Gastroesophageal sphincter (tissue), 4 donors: ENCODE data around the gene MPI. TPM values are rescaled to one million over a fixed set of nuclear protein-coding genes. Genes with fewer than 3 reads are reported as not detected.

Experiments used
- ATAC-seq: fragments of 150-250 bp; one replicate; pipeline ENCODE4 v1.9.1; 2016; ENCODE audit warnings: mild to moderate bottlenecking, moderate library complexity
- H3K27ac ChIP-seq, 4 donors: fragments of 200-600 bp; sonication (generic) in 3 of 4; 1 replicate in 3 of 4; 2 replicates in 1 of 4; pipeline ENCODE4 v1.5.1; 2016 to 2019
- H3K27me3 ChIP-seq: fragments of 200-600 bp; sonication (generic); one replicate; pipeline ENCODE4 v1.5.1; 2019
- H3K36me3 ChIP-seq, 2 donors: fragments of 200-600 bp; sonication (generic); one replicate each; pipeline ENCODE4 v1.5.1; 2019; ENCODE audit warnings: control low read depth in 1 of 2
- H3K4me1 ChIP-seq, 3 donors: fragments of 200-600 bp; sonication (generic); 1 replicate in 2 of 3; 2 replicates in 1 of 3; pipeline ENCODE4 v1.5.1; 2016 to 2019; ENCODE audit warnings: control low read depth in 2 of 3
- H3K4me3 ChIP-seq, 2 donors: fragments of 200-600 bp; sonication (generic); one replicate each; pipeline ENCODE4 v1.5.1; 2019; ENCODE audit warnings: mild to moderate bottlenecking in 1 of 2, moderate library complexity in 1 of 2
- H3K9me3 ChIP-seq, 3 donors: fragments of 200-600 bp; sonication (generic); one replicate each; pipeline ENCODE4 v1.5.1; 2017 to 2019; ENCODE audit warnings: control low read depth in 2 of 3
- CTCF ChIP-seq, 4 experiments: fragments of 200-600 bp in 2 of 4; fragments of 450-650 bp in 2 of 4; sonication (generic) in 1 of 4; IDR thresholded peaks; one replicate each; pipeline ENCODE4 v1.5.1; 2017 to 2019; ENCODE audit warnings: antibody characterized with exemption in 4 of 4, mild to moderate bottlenecking in 2 of 4, moderate library complexity in 2 of 4
- EP300 ChIP-seq: sonication (generic); formaldehyde crosslinking; IDR thresholded peaks from one replicate; pipeline ENCODE4 v1.6.1; 2017; ENCODE audit warnings: antibody characterized with exemption, mild to moderate bottlenecking
- POLR2A ChIP-seq, 2 donors: fragments of 450-650 bp; IDR thresholded peaks; one replicate each; pipeline ENCODE4 v1.6.1; 2017; ENCODE audit warnings: antibody characterized with exemption in 2 of 2, mild to moderate bottlenecking in 2 of 2, moderate library complexity in 1 of 2
- POLR2AphosphoS5 ChIP-seq: sonication (generic); formaldehyde crosslinking; IDR thresholded peaks from one replicate; pipeline ENCODE4 v1.6.1; 2017; ENCODE audit warnings: antibody characterized with exemption
- WGBS, 2 donors: methylation state at CpG; one replicate each; pipeline ENCODE4 v1.1.5; 2018; ENCODE audit warnings: low coverage in 1 of 2; 5-methylcytosine and 5-hydroxymethylcytosine counted together
- total RNA-seq, 4 donors: library from RNA; depleted of rRNA; stranded (reverse); fragments of >200 nt; gene quantifications; one replicate each; pipeline ENCODE4 v1.1.0, GENCODE V29; 2016

The MPI gene
- total RNA-seq, 4 donors from 2014 or later: 36.5 to 58.8 (median 42.5) TPM

- Histone ChIP-seq H3K4me3 (peak overlapping the region; percentile 60 to 82), H3K27ac (peak overlapping the region in 3 of 4 donors; percentile 84 to 89 (median 89)), H3K9me3 (no peaks in the 10 kb centered on the region), H3K36me3 (peaks cover 0 to 33% of the 10 kb centered on the region in 2 donors), H3K4me1 (peaks cover 0 to 29% (median 11%) of the 10 kb centered on the region in 3 donors), H3K27me3 (no peaks in the 10 kb centered on the region)
- peak; percentile 66 for ATAC-seq
- 3 to 9% methylated on average over 8 of the region's 8 CpGs for WGBS, 2 donors
- no peak for TF ChIP-seq POLR2AphosphoS5
- TF ChIP-seq CTCF (IDR thresholded peaks at IDR 0.05): no peak
- no peak for TF ChIP-seq POLR2A (IDR thresholded peaks at IDR 0.05)
- TF ChIP-seq EP300: no peak
These were observed 406 bp upstream of the MPI start for GRCh38 chr15:74889390-74889882.

- Histone ChIP-seq H3K27me3 (no peaks in the 10 kb centered on the region), H3K9me3 (no peaks in the 10 kb centered on the region), H3K36me3 (peaks cover 0 to 42% of the 10 kb centered on the region in 2 donors), H3K4me1 (peaks cover 0 to 29% (median 11%) of the 10 kb centered on the region in 3 donors), H3K27ac (peak overlapping the region in 3 of 4 donors; percentile 84 to 89 (median 89)), H3K4me3 (peak overlapping the region; percentile 60 to 82)
- ATAC-seq: no peak
- TF ChIP-seq EP300: no peak
- no peak for TF ChIP-seq CTCF (IDR thresholded peaks at IDR 0.05)
- no peak for TF ChIP-seq POLR2A (IDR thresholded peaks at IDR 0.05)
- no peak for TF ChIP-seq POLR2AphosphoS5
- WGBS, 2 donors: 0% methylated on average over 1 of the region's 1 CpG; no CpG with 5 or more reads in 1 of the 2 donors
These were observed 771 bp downstream of the MPI start for GRCh38 chr15:74890665-74890960.

GRCh38 chr15:74891469-74891868, 1.6 kb downstream of the MPI start:
- Histone ChIP-seq H3K36me3 (peaks cover 0 to 51% of the 10 kb centered on the region in 2 donors), H3K27ac (no peak overlapping the region), H3K27me3 (no peaks in the 10 kb centered on the region), H3K4me1 (peaks cover 0 to 29% (median 11%) of the 10 kb centered on the region in 3 donors), H3K9me3 (no peaks in the 10 kb centered on the region), H3K4me3 (no peak overlapping the region)
- 86 to 88% methylated on average over 1 to 3 of the region's 3 CpGs for WGBS, 2 donors
- no peak for ATAC-seq
- TF ChIP-seq EP300 (no peak), CTCF (IDR thresholded peaks at IDR 0.05) (no peak)

- Histone ChIP-seq H3K27ac (no peak overlapping the region), H3K9me3 (no peaks in the 10 kb centered on the region), H3K4me1 (peaks cover 0 to 29% (median 11%) of the 10 kb centered on the region in 3 donors), H3K4me3 (no peak overlapping the region), H3K36me3 (peaks cover 0 to 59% of the 10 kb centered on the region in 2 donors), H3K27me3 (no peaks in the 10 kb centered on the region)
- TF ChIP-seq EP300 (no peak), POLR2AphosphoS5 (no peak), POLR2A (IDR thresholded peaks at IDR 0.05) (no peak), CTCF (IDR thresholded peaks at IDR 0.05) (no peak)
- ATAC-seq: no peak
- WGBS, 2 donors: 100% methylated on average over 1 of the region's 3 CpGs; no CpG with 5 or more reads in 1 of the 2 donors
These were observed 2.5 kb downstream of the MPI start for GRCh38 chr15:74892313-74892712.

GRCh38 chr15:74892931-74893330, 3.1 kb downstream of the MPI start:
- TF ChIP-seq CTCF (IDR thresholded peaks at IDR 0.05) (no peak), EP300 (no peak), POLR2AphosphoS5 (no peak), POLR2A (IDR thresholded peaks at IDR 0.05) (no peak)
- Histone ChIP-seq H3K4me3 (no peak overlapping the region), H3K27me3 (no peaks in the 10 kb centered on the region), H3K9me3 (no peaks in the 10 kb centered on the region), H3K27ac (no peak overlapping the region), H3K4me1 (peaks cover 0 to 29% (median 11%) of the 10 kb centered on the region in 3 donors), H3K36me3 (peaks cover 0 to 65% of the 10 kb centered on the region in 2 donors)
- ATAC-seq: no peak
- WGBS, 2 donors: 100% methylated on average over 1 of the region's 2 CpGs
